ENCODE measurements around the gene NME7. TPM values are rescaled to one million over a fixed set of nuclear protein-coding genes. Genes with fewer than 3 reads are reported as not detected.
"Not testable (repeated sequence)": the region's sequence is repeated elsewhere in the genome, so short reads cannot be mapped to it uniquely, and the experiment has no call there.

The NME7 gene
- total and polyA plus RNA-seq, 4 donors = 13.3 to 23.5 (median 17.7) TPM

DNA sequence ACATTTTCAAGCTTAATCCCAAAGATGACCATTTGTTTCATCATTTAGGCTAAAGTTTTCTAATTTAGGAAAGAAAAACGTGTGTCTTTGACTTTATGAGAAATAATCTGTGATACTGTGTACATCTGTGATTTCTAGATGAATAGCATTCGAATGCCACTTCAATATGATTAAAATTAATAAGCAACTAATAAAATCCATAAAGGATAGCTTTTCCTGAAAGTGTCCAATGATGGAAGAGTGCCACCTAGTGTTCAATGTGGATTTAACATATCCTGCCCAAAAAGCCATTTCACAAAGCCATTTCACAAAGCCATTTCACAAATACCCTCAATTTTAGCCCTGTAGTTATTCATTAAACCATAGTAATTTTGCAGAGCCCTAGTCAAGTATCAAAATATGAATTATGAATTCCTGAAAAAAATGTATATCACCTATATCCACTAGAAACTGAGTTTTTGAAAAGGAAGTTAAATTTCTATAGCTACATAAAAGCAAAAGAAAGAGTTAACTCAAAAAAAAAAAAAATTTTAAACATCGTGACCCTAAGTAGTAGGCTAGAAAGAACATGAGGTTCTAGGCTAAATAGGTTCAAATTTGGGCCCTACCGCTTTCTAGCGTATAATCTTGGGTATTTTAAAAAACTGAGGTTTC is 19.1 kb downstream of the NME7 start:
- no peaks in the 10 kb centered on the region for H3K9me3 ChIP-seq (ENCODE audit: control insufficient read depth, low read length)
- H3K4me3 ChIP-seq (ENCODE audit: low read length in 2 of 2) = no peak overlapping the region
- H3K4me1 ChIP-seq (ENCODE audit: control insufficient read depth in 1 of 2, insufficient read depth in 2 of 2, low read length in 2 of 2) = no peaks in the 10 kb centered on the region
- intact Hi-C loops (cut with DNase I) = loop anchor here (2.0 to 10.0 kb wide), 4 partner anchors 244 to 1006 kb away; partner anchors contain the start of gene ATP1B1 (in 1 of the 2)
- H3K27me3 ChIP-seq (ENCODE audit: control insufficient read depth in 1 of 2, insufficient read depth in 2 of 2, low read length in 1 of 2) = no peaks in the 10 kb centered on the region
- DNase-seq (no peak), ATAC-seq (ENCODE audit: low FRiP score) (no peak)
- H3K27ac ChIP-seq (ENCODE audit: low read depth in 1 of 2, low read length in 2 of 2) = no peak overlapping the region
- peaks cover 0 to 2% of the 10 kb centered on the region in 2 donors for H3K36me3 ChIP-seq (ENCODE audit: control insufficient read depth in 1 of 2, insufficient read depth in 2 of 2, low read length in 1 of 2)
- WGBS, 2 donors = 43 to 46% methylated on average over 5 of the region's 5 CpGs

DNA sequence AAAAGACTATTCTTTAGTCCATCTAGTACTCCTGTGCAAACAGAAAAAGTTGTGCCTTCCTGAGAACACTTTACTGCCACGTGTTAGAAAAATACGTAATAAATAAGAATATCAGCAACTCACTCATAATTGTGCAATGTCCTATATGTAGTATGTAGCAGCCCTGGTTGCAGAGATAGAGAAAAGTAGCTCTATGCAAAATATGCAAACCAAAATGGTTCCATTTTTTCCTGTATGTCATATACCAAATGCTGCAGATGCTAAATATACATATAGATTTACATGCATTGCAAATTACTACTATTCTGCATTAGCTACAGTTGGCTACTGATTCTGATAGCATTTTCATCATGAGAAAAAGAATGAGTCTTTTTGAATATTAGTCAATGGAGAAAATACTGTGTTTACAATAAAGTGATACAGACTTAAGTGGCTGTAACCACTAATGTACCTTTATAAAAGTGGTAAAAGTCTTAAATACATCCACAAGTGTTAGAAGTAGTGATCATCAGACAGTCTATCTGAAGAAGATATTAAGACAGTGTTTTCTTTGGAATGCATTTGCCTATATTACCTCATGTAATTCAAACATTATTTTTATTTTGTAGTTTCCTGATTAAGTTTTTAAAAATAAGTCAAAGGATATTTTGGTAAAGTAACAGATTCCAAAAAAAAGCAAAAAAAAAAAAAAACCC is 19.8 kb downstream of the NME7 start:
- H3K27me3 ChIP-seq (ENCODE audit: control insufficient read depth in 1 of 2, insufficient read depth in 2 of 2, low read length in 1 of 2) = no peaks in the 10 kb centered on the region
- H3K36me3 ChIP-seq (ENCODE audit: control insufficient read depth in 1 of 2, insufficient read depth in 2 of 2, low read length in 1 of 2) = peaks cover 0 to 2% of the 10 kb centered on the region in 2 donors
- H3K4me1 ChIP-seq (ENCODE audit: control insufficient read depth in 1 of 2, insufficient read depth in 2 of 2, low read length in 2 of 2) = no peaks in the 10 kb centered on the region
- no peaks in the 10 kb centered on the region for H3K9me3 ChIP-seq (ENCODE audit: control insufficient read depth, low read length)
- 76 to 82% methylated on average over 2 of the region's 2 CpGs for WGBS, 2 donors
- ATAC-seq (ENCODE audit: low FRiP score) (no peak), DNase-seq (no peak)
- no peak overlapping the region for H3K27ac ChIP-seq (ENCODE audit: low read depth in 1 of 2, low read length in 2 of 2)
- intact Hi-C loops (cut with DNase I) = loop anchor here (2.0 to 10.0 kb wide), 4 partner anchors 243 to 1006 kb away; partner anchors contain the start of gene ATP1B1 (in 1 of the 2)
- H3K4me3 ChIP-seq (ENCODE audit: low read length in 2 of 2) = no peak overlapping the region

DNA sequence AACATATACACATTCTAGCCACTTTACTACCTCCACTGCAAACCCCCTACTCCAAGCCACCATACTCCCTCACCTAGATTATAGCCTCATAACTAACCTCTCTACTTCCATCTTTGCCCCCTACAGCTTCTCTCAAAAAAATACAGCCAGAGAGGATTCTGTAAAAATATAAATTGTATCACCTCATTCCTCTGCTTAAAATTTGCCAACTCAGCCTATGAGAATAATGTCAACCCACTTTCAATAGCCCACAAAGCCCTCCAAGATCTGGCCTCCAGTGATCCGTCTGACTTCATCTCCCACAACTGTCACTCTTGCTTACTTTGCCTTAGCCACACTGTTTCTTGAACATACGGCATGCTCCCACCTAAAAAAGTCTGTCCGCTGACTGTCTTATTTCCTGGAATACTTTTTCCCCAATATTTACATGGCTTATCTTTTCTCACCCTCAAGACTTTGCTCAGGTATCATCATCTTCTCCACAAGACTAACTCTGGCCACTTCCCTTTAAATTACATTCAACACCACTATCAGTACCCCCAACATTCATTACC is 21.5 kb downstream of the NME7 start:
- ATAC-seq (ENCODE audit: low FRiP score) = no peak
- Histone ChIP-seq H3K9me3 (ENCODE audit: control insufficient read depth, low read length) (no peaks in the 10 kb centered on the region), H3K27ac (ENCODE audit: low read depth in 1 of 2, low read length in 2 of 2) (no peak overlapping the region), H3K27me3 (ENCODE audit: control insufficient read depth in 1 of 2, insufficient read depth in 2 of 2, low read length in 1 of 2) (no peaks in the 10 kb centered on the region), H3K4me1 (ENCODE audit: control insufficient read depth in 1 of 2, insufficient read depth in 2 of 2, low read length in 2 of 2) (no peaks in the 10 kb centered on the region), H3K4me3 (ENCODE audit: low read length in 2 of 2) (no peak overlapping the region), H3K36me3 (ENCODE audit: control insufficient read depth in 1 of 2, insufficient read depth in 2 of 2, low read length in 1 of 2) (peaks cover 0 to 2% of the 10 kb centered on the region in 2 donors)
- no peak for DNase-seq
- intact Hi-C loops (cut with DNase I) = loop anchor here (5.0 to 10.0 kb wide), 3 partner anchors 241 to 1004 kb away; partner anchors contain the start of gene ATP1B1 (in 1 of the 2)
- WGBS, 2 donors = 97 to 99% methylated on average over 3 of the region's 3 CpGs

DNA sequence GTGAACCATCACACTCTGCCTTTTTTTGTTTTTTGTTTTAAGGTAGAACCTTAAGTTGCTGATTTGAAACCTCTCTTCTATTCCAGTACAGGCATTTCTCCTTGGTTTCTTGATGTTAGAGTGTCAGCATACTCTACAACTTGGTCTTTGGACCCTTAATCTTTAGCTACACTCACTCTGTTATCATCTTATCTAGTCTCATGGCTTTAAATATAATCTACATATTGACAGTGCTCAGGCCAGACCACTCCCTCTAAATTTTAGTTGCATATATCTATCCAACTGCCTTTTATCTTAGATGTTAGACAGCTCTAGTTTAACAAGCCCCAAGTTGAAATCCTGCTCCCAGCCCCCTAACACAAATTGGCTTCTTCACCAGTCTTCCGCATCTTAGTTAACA is 22.1 kb downstream of the NME7 start:
- Histone ChIP-seq H3K27ac (ENCODE audit: low read depth in 1 of 2, low read length in 2 of 2) (no peak overlapping the region), H3K4me3 (ENCODE audit: low read length in 2 of 2) (no peak overlapping the region)

DNA sequence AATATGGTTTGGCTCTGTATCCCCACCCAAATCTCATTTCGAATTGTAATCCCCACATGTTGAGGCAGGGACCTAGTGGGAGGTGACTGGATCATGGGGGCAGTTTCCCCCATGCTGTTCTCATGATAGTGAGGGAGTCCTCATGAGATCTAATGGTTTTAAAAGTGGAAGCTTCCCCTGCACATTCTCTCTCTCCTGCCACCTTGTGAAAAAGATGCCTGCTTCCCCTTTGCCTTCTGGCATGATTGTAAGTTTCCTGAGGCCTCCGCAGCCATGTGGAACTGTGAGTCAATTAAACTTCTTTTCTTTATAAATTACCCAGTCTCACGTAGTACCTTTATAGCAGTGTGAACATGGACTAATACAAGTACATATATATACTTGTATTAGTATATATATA is 25.5 kb downstream of the NME7 start:
- not testable (repeated sequence) for DNase-seq; H3K9me3 ChIP-seq (ENCODE audit: control insufficient read depth, low read length); ATAC-seq (ENCODE audit: low FRiP score); H3K4me1 ChIP-seq (ENCODE audit: control insufficient read depth in 1 of 2, insufficient read depth in 2 of 2, low read length in 2 of 2); H3K4me3 ChIP-seq (ENCODE audit: low read length in 2 of 2); H3K27me3 ChIP-seq (ENCODE audit: control insufficient read depth in 1 of 2, insufficient read depth in 2 of 2, low read length in 1 of 2); H3K36me3 ChIP-seq (ENCODE audit: control insufficient read depth in 1 of 2, insufficient read depth in 2 of 2, low read length in 1 of 2); H3K27ac ChIP-seq (ENCODE audit: low read depth in 1 of 2, low read length in 2 of 2)
- WGBS, 2 donors = 93 to 95% methylated on average over 3 of the region's 3 CpGs
- intact Hi-C loops (cut with DNase I) = loop anchor here in 1 of 2 donors (10.0 kb wide), 1 partner anchor 237 kb away; the partner anchor contains the start of gene ATP1B1

More for the DNA sequence above, 22.1 kb downstream of the NME7 start:
- no peaks in the 10 kb centered on the region for H3K27me3 ChIP-seq (ENCODE audit: control insufficient read depth in 1 of 2, insufficient read depth in 2 of 2, low read length in 1 of 2)
- no peaks in the 10 kb centered on the region for H3K9me3 ChIP-seq (ENCODE audit: control insufficient read depth, low read length)
- no peaks in the 10 kb centered on the region for H3K4me1 ChIP-seq (ENCODE audit: control insufficient read depth in 1 of 2, insufficient read depth in 2 of 2, low read length in 2 of 2)
- peaks cover 0 to 2% of the 10 kb centered on the region in 2 donors for H3K36me3 ChIP-seq (ENCODE audit: control insufficient read depth in 1 of 2, insufficient read depth in 2 of 2, low read length in 1 of 2)
- WGBS, 2 donors = 97 to 98% methylated on average over 1 of the region's 1 CpG
- ATAC-seq (ENCODE audit: low FRiP score) (no peak), DNase-seq (no peak)
- intact Hi-C loops (cut with DNase I) = loop anchor here (5.0 to 10.0 kb wide), 3 partner anchors 241 to 1003 kb away; partner anchors contain the start of gene ATP1B1 (in 1 of the 2)

DNA sequence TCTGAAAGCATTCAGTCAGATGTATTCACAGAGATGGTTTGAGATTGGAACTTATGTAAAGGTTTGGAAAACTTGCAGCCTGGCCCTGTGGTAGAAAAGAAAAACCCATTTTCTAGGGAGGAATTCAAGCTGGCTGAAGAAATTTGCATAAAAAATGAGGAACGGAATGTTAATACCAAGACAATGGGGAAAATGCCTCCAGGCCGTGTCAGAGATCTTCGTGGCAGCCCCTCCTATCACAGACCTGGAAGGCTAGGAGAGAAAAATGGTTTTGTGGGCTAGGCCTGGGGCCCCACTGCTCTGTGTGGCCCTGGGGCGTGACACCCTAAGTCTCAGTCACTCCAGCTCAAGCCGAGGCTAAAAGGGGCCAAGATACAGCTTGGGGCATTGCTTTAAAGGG is 26.7 kb downstream of the NME7 start:
- Histone ChIP-seq H3K27me3 (ENCODE audit: control insufficient read depth in 1 of 2, insufficient read depth in 2 of 2, low read length in 1 of 2) (no peaks in the 10 kb centered on the region), H3K27ac (ENCODE audit: low read depth in 1 of 2, low read length in 2 of 2) (no peak overlapping the region), H3K9me3 (ENCODE audit: control insufficient read depth, low read length) (no peaks in the 10 kb centered on the region), H3K36me3 (ENCODE audit: control insufficient read depth in 1 of 2, insufficient read depth in 2 of 2, low read length in 1 of 2) (no peaks in the 10 kb centered on the region), H3K4me3 (ENCODE audit: low read length in 2 of 2) (no peak overlapping the region), H3K4me1 (ENCODE audit: control insufficient read depth in 1 of 2, insufficient read depth in 2 of 2, low read length in 2 of 2) (no peaks in the 10 kb centered on the region)
- DNase-seq (no peak), ATAC-seq (ENCODE audit: low FRiP score) (no peak)
- 89 to 95% methylated on average over 5 of the region's 5 CpGs for WGBS, 2 donors
- intact Hi-C loops (cut with DNase I) = loop anchor here in 1 of 2 donors (10.0 kb wide), 1 partner anchor 236 kb away; the partner anchor contains the start of gene ATP1B1

DNA sequence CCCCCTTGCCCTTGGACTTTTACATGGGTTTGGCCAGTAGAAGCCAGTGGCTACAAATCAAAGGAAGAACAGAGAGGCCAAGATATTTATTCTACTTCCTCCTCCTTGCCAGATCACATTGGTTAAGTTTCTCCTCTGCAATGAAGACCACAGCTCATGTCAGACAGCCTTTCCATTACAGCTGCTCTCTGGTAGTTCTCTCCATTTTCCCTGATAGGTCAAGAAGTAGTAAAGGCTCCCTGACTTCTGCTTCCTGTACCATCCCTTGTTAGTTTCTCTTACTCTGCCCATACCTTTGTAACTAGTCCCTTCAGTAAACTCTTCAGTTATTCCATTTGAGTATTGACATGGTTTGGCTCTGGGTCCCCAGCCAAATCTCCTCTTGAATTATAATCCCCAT is 27.8 kb downstream of the NME7 start:
- ATAC-seq (ENCODE audit: low FRiP score) (no peak), DNase-seq (no peak)
- peaks cover 0 to 2% of the 10 kb centered on the region in 2 donors for H3K36me3 ChIP-seq (ENCODE audit: control insufficient read depth in 1 of 2, insufficient read depth in 2 of 2, low read length in 1 of 2)
- H3K4me1 ChIP-seq (ENCODE audit: control insufficient read depth in 1 of 2, insufficient read depth in 2 of 2, low read length in 2 of 2) = no peaks in the 10 kb centered on the region
- H3K9me3 ChIP-seq (ENCODE audit: control insufficient read depth, low read length) = no peaks in the 10 kb centered on the region
- H3K4me3 ChIP-seq (ENCODE audit: low read length in 2 of 2) = no peak overlapping the region
- H3K27ac ChIP-seq (ENCODE audit: low read depth in 1 of 2, low read length in 2 of 2) = no peak overlapping the region
- no peaks in the 10 kb centered on the region for H3K27me3 ChIP-seq (ENCODE audit: control insufficient read depth in 1 of 2, insufficient read depth in 2 of 2, low read length in 1 of 2)
- intact Hi-C loops (cut with DNase I) = loop anchor here in 1 of 2 donors (10.0 kb wide), 1 partner anchor 235 kb away; the partner anchor contains the start of gene ATP1B1

DNA sequence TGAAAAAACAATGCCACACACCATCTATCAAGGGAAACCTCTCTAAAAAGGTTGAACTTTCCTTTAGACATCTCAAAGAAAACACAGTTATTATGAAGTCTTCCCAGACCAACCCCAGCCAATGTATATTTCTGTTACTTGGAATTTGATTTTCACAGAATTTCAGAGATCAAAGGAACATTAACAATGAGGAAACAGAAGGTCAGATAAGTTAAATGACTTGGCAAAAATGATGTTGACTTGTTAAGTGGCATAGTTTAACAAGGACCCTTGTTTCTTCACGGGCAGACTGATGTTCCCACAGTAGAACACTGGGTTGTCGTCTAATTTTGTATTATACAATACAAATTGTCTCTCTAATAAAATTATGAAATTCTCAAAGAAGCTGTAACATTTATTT is 29.0 kb downstream of the NME7 start:
- DNase-seq (no peak), ATAC-seq (ENCODE audit: low FRiP score) (no peak)
- 77 to 79% methylated on average over 2 of the region's 2 CpGs for WGBS, 2 donors
- intact Hi-C loops (cut with DNase I) = no loop called here
- Histone ChIP-seq H3K27ac (ENCODE audit: low read depth in 1 of 2, low read length in 2 of 2) (no peak overlapping the region), H3K4me3 (ENCODE audit: low read length in 2 of 2) (no peak overlapping the region), H3K9me3 (ENCODE audit: control insufficient read depth, low read length) (no peaks in the 10 kb centered on the region), H3K27me3 (ENCODE audit: control insufficient read depth in 1 of 2, insufficient read depth in 2 of 2, low read length in 1 of 2) (no peaks in the 10 kb centered on the region), H3K4me1 (ENCODE audit: control insufficient read depth in 1 of 2, insufficient read depth in 2 of 2, low read length in 2 of 2) (no peaks in the 10 kb centered on the region), H3K36me3 (ENCODE audit: control insufficient read depth in 1 of 2, insufficient read depth in 2 of 2, low read length in 1 of 2) (peaks cover 0 to 2% of the 10 kb centered on the region in 2 donors)

All from aorta (tissue), 5 donors.